HG02759 (cell line): ENCODE results near the gene SLC28A1.
"Not testable (repeated sequence)": the region's sequence is repeated elsewhere in the genome, so short reads cannot be mapped to it uniquely, and the experiment has no call there.

Source experiments
- ATAC-seq: cut with Tn5 transposase; IDR thresholded peaks from one replicate; pipeline ENCODE4 v1.9.1; 2021; ENCODE audit warnings: mild to moderate bottlenecking, moderate library complexity; ENCODE audit not compliant: unreplicated experiment

Gene SLC28A1

DNA sequence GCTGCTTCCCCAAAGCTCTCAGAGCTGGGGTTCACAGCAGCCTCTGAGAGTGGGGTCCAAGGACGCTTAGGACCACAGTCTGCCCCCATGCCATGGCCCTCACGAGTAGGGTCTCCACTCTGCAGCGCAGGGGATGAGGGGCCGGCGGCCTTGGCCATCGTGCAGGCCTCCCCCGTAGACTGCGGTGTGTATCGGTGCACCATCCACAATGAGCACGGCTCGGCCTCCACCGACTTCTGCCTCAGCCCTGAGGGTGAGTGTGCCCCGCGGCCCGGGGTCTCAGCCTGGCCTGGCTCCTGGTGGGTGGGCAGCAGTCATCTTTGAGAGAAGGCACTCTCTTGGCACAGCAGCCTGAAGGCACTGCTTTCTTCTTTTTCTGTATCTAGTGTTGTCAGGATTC is 24.8 kb upstream of the SLC28A1 start:
- ATAC-seq = no peak

DNA sequence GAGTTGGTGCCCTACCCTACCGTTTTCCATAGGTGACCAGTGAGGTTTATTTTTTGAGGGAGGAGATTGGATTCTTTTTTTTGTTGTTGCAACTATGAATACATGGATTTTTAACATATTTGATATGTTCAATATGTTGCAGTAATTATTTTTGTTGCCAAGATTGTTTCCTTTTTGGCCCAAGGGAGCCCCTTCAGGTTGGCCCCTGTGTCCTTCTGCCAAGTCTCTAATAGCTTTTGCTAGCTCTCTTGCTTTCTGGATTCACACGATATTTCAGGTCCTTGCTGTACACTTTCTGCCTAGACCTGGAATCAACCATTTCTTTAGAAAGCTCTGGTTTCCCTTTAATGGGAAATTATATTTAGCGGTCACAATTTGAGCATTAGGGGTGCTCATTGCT is 22.7 kb upstream of the SLC28A1 start:
- ATAC-seq = no peak

DNA sequence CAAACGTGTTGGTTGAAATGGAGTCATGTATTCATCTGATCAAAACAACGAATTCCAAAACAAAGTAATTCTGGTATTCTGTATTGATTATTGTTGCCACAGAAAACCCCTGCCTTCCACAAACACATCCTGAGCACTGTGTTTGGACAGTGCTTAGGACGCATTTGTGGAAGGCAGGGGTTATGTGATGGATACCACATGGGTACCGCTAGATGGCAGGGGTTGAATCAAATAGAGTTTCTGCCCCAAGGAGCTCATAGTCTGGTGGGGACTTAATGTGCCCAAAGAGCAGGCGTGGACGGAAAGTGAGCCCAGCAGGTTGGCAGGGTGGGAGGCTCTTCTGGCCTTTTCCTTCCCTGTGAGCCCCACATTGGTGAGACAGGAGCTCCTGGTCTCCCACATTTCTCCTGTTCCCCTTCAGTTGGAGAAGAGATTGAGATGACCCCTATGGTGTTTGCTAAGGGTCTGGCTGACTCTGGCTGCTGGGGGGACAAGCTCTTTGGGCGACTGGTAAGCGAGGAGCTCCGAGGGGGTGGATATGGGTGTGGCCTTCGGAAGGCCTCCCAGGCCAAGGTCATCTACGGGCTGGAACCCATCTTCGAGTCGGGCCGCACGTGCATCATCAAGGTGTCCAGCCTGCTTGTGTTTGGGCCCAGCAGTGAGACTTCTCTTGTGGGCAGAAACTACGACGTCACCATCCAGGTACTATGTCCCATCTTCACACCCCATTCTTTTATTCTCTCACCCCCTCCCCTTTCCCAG is 22.1 kb upstream of the SLC28A1 start:
- no peak for ATAC-seq

DNA sequence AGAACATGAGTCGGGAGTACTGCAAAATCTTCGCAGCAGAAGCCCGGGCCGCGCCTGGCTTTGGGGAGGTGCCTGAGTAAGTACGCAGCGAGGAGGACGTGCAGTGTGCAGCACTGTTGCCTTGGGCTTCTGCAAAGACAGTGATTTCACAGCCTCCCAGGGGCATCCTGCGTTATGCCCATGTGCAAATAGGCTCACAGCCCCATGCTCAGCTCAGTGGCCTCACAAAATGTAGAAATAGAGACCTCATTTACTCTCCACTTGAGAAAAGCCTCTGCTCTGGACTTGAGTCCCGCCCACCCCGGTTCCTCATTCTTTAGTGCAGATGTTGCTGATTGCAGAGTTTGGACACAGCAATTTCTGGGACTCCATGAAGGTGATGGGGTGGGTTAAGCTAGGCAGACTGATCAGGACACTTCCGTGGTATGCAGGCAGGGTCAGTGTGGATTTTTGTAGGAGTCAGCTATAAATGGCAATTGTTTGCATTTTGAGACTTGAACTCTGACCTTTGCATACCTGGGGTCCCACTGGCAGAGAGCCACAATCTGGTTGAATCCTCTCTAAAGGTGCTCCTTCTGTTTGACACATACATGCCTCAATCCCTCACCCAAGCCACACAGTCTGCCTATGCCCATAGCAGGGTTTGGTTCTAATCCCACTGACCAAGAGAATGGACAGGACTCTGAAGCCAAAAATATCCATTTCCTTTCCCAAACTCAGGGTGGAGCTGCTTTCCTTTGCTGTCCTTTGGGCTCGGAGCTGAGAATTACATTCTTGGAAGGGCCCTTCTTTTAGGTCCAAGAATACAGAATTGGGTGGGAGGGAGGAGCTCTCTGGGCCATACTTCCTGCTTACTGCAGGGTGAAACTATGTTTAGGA is 20.7 kb upstream of the SLC28A1 start:
- no peak for ATAC-seq

DNA sequence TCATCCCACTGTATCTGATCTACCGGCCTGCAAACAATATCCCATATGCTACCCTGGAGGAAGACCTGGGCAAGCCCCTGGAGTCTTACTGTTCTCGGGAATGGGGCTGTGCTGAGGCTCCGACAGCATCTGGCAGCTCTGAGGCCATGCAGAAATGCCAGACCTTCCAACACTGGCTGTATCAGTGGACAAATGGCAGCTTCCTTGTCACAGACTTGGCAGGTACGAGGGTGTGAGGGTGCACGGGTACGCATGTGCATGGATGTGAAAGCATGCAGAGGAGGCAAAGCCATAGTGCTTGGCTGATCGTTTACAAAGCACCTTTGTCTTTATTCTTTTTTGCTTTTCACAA is 20.0 kb upstream of the SLC28A1 start:
- no peak for ATAC-seq

DNA sequence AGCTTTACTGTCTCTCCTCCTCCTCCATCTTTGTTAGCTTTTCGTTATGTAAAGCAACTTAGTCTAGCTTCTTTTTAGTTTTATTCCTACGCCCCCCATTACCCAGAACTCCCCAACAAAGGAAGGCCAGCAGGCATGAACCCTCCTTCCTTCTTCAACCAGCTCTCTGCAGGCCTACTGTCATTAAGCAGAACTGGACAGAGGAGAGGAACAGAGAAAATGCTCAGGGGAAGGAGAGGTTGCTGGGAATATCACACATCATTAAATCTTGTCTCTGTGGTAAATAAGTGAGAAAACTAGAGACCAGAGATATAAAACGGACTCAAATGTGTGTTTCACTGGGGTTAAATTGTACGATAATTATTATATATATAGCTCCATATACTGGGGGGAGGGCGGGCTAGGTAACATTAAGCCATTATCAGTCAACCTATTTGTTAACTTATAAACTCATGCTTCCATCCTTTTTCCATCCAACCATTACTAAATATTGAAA is 19.3 kb upstream of the SLC28A1 start:
- no peak for ATAC-seq

DNA sequence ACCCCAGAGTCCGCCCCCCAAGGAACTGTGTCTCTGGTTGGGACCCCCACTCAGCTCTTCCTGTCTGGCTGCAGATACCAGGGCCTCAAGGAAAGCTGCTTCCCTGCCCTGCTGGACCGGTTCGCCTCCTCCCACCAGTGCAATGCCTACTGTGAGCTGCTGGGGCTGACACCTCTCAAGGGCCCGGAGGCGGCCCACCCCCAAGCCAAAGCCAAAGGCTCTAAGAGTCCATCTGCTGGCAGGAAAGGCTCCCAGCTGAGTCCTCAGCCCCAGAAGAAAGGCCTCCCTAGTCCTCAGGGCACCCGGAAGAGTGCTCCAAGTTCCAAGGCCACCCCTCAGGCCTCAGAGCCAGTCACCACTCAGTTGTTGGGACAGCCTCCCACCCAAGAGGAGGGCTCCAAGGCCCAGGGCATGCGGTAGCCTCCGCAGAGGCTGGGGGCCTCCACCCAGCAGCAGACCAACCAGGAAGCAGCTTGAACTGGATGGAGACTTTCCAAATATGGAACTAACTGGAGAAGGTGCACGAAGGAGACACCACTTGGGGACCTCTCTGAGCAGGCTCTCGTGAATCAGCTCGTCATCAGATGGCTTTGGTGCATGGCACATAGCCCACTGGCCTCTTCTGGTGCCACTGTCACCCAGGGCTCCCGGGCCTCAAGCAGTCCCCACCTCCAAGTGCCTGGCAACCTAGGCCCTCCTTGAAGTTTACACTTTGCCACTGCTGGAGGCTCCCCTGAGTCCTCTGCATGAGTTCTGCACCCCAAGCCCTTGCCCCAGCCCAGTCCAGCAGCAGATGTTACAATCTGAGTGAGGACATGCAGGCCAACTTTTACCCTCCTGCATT is 16.2 kb upstream of the SLC28A1 start:
- no peak for ATAC-seq

DNA sequence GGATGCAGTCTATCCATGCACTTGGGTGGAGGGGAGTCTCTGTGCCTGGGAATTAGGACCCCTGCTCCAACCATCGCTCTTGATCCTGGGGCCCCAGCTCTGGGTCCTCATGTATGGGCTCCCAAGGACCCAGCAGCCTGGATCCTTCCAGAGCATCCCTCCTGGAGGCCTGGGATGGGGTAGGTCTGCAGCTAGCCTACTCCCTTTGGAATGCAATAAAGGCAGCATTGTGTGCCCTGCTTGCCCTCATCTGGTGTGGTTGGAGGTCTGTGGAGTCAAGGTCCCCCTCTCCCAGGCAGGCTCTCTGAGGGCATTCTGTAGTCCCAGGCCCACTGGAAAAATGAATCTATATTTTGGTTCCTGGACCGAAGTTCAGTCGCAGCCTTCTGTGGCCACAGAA is 15.0 kb upstream of the SLC28A1 start:
- no peak for ATAC-seq

DNA sequence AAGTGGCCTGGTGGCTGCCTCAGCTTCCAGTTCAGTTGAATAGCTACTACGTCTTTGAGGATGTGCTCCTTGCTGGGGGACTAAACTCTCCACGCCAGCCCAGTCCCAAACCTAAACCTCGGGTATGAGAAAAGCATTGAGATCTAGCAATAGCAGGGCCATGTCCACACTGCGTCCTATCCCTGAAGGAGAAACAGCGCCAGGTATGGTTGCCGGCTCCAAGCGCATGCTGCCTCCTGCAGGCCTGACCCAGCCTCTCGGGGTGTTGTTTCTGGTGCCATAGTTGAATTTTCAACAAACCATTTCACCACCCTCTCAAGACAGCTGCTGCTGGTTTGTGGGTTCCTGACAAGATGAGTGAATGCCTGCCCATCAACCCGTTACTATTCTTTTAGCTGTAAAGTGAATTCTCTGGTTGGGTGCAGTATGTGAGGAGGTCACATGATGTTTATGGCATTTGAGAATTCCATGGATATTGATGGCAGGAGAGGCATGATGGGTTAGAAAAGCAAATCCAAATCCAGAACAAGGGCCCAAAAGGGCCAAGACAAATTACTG is 13.0 kb upstream of the SLC28A1 start:
- no peak for ATAC-seq

DNA sequence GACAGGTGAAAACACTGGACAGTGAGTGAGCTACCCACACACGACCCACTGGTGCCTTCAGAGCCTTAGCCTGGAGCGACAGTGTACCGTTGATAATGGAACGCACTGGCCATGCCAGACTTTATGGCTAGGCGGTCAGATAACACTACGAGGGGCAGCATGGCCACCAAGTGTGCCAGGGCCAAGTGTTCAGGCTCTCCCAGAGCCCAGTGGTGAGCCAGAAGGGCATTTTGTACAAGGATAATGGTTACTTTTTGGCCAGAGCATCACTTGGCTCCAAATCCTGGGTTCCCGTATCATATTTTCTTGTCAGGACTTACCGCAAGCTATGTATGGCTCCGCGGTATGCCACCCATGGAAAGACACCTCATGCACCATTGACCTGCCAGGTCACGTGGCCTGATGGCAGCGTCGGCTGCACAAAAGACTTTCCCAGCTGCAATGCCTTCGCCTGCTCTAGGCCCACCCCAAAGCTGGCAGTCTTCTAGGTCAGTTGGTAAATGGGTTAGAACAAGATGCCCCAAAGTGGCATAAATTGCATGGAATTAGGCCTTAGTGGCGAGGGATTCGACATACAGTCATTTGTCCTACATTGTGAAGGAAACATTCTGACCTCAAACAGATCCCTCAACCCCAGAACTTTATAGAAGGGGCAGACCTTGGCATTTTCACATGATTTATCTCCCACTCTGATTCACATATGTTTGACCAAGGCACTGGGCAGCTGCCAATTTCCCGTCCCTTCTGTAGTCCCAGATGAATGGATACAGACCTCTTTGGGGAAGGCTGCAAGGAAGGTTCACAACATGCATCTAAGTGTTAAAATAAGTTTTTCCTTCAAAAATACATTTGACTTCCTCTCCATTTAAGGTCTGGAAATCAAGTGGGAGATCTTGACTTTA is 12.2 kb upstream of the SLC28A1 start:
- no peak for ATAC-seq

DNA sequence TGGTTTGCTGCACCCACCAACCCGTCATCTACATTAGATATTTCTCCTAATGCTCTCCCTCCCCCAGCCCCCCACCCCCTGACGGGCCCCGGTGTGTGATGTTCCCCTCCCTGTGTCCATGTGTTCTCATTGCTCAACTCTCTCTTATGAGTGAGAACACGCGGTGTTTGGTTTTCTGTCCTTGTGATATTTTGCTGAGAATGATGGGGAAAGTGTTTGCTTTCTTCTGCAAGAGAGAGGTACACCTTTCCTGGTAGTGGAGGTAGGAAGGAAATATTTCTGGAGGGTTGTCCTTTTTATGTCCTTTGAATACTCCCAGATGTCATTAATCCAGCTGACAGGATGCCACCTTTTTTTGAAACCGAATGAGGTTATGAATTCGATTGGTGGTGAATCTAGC is 10.5 kb upstream of the SLC28A1 start:
- ATAC-seq = no peak

DNA sequence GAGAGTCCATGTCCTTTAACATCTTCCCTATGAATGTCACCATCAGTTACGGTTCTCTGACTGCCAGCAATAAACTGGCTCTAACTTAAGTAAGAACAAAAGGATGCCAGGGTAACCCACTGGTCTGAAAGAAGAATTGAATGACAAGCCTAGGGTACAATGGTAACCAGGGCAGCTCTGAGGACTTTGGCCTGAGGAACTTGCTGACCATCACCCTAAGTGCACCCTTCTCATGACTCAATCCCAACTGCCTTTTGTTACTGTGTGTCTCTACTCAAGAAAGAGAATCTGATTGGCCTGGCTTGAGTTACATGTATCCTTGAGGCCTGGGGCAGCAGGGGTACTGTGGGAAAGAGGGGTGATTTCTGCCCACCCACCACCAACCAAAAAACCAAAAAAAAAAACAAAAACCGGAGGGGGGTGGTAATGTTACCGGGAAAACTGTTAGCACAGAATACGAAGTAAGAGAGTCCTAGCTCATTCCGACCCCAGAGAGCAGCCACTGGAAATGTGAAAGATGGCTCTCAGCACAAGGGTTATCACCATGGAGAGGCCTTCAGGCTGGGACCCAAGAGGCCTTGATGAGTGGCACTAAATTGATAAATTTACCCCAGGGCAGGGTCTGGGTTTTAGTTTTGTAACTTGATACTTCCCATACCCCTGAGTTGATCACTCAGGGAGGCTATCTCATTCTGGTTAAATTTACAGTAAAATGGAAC is 9.3 kb upstream of the SLC28A1 start:
- ATAC-seq = no peak

DNA sequence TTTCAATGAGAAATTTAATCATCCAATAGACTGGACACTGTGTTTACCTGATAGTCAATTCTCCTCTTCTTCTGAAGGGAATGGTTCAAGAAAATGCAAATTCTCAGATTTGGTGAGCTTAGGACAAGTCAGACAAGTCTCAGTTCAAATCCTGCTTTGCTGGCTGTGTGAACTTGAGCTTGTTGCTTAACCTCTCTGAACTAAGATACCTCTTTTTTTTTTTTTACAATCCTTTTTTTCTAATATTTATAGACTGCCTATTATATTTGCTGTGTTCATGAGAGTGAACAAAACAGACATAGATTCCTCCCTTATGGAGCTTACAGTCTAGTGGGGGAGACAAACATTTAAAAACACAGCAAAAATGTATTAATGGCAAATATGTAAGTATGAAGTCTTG is 8.2 kb upstream of the SLC28A1 start:
- ATAC-seq = no peak

DNA sequence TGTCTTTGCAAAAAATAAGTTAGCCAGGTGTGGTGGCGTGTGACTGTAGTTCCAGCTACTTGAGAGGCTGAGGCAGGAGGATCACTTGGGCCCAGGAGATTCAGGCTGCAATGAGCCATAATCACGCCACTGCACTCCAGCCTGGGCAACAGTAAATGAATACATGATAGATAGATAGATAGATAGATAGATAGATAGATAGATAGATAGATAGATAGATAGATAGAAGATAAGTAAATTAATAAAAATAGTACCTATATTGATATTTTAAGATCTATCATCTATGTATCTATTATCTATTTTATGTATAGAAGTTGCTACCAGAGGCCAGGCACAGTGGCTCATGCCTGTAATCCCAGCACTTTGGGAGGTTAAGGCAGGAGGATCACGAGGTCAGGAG is 6.8 kb upstream of the SLC28A1 start:
- ATAC-seq = not testable (repeated sequence)

DNA sequence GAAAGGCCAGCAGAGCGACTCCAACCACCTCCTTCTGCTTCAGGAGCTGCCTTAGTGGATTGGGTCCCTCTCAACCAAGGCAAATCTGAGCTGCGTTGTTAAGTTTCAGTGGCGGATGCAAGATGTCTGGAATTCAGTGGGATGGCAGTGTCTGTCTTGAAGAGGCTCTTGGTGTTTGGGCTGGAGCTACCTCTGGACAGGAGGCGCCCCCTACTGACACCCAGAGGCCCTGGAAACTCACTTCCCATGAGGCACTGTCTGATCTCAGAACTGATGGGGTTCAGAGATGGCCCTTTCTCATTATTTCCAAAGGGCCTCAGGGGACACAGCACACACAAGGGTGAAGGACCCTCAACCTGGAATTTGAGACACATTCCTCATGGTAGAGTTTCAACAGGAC is 6.0 kb upstream of the SLC28A1 start:
- ATAC-seq = no peak

DNA sequence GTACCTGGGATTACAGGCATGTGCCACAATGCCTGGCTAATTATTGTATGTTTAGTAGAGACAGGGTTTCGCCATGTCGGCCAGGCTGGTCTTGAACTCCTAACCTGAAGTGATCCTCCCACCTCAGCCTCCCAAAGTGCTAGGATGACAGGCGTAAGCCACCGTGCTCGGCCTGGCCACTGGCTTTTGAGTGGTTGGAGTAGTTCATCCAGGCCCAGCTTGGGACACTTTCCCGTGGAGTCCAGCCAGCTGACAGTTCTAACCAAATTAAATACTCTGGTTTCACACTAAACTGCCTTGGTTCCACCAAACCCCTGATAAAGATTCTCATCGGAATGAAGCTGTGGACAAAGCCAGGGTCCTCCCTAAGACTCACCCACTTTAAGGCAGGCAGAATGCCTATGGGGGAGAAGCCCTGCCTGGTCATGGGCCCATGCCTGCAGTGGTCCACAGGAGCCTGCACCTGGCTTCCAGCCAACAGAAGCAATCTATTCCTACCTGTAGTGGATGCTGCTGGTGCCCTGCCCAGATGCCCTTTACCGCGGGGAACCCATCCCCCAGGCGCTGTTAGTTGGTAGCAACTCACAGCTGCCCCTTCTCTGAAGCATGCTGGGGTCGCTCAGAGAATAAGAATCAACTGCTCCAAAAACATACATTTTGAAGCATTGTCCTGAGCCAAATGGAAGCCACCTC is 5.2 kb upstream of the SLC28A1 start:
- no peak for ATAC-seq

DNA sequence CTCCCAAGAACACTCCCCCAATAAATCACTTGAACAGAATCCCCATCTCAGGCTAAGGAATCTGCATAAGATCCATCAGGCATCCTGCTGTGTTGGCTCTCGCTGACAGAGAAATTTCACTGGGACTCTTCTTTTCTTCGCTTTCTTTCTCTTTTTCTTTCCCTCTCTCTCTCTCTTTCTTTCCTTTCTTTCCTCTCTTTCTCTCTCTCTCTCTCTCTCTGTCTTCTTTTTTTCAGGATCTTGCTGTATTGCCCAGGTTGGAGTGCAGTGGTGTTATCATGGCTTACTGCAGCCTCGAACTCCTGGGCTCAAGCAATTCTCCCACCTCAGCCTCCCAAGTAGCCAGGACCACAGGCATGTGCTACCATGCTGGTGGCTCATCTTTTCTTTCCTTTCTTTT is 4.5 kb upstream of the SLC28A1 start:
- no peak for ATAC-seq

DNA sequence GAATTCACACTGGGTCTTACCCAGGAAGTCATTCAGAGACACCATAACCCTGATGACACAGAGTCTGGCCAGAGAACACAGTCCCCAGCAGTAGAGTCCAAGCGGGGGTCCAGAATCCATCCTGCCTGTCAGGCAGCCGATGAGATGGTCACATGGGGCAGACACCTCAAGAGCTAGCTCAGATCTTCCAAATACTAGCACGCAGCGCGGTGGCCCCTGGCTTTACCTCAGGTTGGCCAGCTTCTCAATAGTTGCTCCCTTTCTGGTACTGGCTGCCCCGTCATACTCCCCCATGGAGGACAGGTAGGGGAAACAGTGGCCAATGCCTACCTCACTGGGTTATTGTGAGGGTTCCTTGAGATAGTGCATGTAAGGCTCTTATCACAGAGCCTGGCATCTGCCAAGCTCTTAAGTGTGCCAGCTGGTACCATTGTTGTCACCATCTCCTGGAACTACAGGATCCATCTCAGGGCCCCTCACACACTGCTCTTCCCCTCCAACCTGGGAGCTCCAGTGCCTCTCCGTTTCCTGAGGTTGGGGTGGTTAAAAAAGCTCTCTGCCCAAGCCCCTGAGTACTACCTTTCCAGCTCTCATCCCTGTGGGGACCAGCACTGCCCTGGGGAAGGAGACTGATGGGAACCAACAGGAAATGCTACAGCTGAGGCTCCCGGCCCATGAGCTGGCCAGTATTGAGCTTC is 3.5 kb upstream of the SLC28A1 start:
- no peak for ATAC-seq
